NCI-H2029 (cell line): ENCODE results near the gene LTBP1.

Experiments used
- DNase-seq: peaks from one replicate; lab custom pipeline; 2025; lab: John Stamatoyannopoulos, UW

LTBP1 gene

GRCh38 chr2:32932825-32933755 is 13.7 kb upstream of the LTBP1 start:
- DNase-seq, result no peak

GRCh38 chr2:32933756-32934095 is 13.0 kb upstream of the LTBP1 start:
- no peak for DNase-seq

GRCh38 chr2:32937602-32938448 is 8.9 kb upstream of the LTBP1 start:
- no peak for DNase-seq

DNA sequence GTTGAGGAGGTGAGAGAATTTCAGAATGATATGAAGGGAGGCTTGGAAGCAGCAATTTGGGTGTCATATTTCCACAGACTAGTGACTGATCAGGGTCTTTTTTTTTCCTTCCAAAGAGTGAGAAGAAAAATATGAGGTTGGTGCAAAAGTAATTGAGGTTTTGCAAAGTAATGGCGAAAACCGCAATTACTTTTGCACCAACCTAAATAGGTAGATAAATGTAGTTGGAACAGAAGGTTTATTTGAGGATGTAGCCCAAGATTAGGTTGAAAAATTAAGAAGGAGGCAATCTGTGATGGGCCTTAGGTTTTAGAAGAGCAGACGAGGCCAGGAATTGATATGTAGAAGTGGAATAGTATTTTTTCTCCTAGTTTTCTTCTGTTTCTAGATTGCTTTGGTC is 7.8 kb upstream of the LTBP1 start:
- DNase-seq, result no peak

GRCh38 chr2:32940316-32940997 is 6.3 kb upstream of the LTBP1 start:
- no peak for DNase-seq

GRCh38 chr2:32941944-32942690 is 4.6 kb upstream of the LTBP1 start:
- DNase-seq, result no peak

DNA sequence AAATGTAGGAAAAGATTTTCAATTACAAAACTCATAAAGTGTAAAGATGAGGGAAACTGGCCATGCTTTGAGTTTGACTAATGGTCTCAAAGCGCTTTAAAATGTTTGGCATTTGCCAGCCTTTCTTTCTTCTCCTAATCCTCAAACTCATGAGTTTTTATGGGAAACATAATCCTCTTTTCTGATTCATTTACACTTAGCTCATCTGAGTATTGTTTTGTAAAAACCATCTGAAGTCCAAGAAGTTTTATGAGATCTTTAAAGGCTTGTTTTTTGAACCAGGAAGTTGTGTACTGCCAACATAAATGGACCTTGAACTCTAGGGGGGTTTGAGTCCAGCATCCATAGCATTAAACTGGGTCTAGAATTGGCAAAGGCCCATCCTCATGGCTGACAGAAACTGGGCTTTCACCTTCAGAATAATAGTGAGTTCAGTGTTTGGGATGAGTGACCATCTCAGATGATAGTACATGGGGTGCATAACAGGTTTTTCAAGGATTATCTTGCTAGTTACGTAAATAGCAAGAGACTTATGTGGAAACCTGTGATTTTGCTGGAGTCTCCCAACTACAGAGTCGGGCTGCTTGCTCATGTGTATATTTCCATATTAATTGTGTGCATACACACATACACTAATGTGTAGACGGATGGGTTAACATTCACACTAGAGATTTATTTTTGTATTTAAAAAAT is 3.8 kb upstream of the LTBP1 start:
- DNase-seq, result no peak

DNA sequence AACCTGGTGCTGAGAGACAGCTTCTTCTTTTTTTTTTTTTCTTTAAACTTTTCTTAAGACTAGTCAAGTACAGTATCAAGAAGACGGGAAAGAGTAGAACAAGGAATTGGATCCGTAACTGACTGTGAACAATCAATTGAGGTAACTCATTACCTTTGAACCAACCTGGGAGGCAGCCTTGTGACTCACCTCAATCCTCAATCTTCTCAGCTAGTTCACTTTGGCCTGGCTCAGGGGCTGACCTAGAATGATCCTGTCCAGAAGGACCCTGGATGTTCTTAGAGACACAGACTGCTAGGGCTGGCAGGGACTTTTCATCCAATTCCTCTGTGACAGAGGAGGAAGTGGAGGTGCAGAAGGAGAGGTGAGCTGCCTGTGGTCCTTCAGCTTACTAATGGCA is 1.5 kb upstream of the LTBP1 start:
- no peak for DNase-seq

- no peak for DNase-seq
Measured at GRCh38 chr2:32947076-32947483, 327 bp downstream of the LTBP1 start.

DNA sequence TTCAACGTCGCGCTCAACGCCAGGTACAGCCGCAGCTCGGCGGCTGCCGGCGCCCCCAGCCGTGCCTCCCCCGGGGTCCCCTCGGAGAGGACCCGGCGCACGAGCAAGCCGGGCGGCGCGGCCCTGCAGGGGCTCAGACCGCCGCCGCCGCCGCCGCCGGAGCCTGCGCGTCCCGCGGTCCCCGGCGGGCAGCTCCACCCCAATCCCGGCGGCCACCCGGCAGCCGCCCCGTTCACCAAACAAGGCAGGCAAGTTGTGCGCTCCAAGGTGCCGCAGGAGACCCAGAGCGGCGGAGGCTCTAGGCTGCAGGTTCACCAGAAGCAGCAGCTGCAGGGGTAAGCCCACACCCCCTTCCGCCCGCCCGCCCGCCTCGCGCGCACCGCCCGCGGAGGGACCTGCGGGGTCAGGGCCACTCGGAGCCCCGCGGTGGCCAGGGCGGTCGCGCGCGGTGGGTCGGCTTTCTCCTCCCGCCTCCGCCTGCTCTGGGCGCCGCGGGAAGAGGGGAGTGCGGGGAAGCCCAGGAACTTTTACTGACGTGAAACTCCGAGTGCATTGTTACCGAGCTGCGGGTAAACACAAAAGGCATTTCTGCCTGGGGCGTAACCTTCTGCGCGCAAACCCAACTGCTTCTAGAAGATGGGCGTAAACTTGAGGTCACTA is 861 bp downstream of the LTBP1 start:
- DNase-seq, result no peak

GRCh38 chr2:32948266-32948665 is 1.5 kb downstream of the LTBP1 start:
- no peak for DNase-seq

GRCh38 chr2:32949260-32949659 is 2.5 kb downstream of the LTBP1 start:
- no peak for DNase-seq

- DNase-seq, result no peak
Measured at GRCh38 chr2:32951672-32952071, 4.9 kb downstream of the LTBP1 start.

GRCh38 chr2:32952761-32953476 is 6.2 kb downstream of the LTBP1 start:
- no peak for DNase-seq

DNA sequence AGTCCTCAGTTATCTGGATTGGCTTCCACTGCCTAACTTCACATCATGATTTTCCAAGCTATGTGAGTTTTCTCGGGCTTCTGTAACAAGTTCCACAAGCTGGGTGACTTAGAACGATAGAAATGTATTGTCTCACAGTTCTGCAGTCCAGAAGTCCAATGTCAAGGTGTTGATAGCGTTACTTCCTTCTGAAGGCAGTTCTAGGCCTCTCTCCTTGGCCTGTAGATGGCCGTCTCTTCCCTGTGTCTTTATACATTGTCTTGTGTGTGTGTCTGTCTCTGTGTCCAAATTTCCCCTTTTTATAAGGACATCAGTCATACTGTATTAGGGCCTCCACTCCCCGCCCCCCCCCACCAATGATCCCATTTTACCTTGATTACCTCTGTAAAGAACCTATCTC is 7.5 kb downstream of the LTBP1 start:
- no peak for DNase-seq

GRCh38 chr2:32958821-32959220 is 12.1 kb downstream of the LTBP1 start:
- no peak for DNase-seq

- no peak for DNase-seq
Measured at GRCh38 chr2:32960238-32960637, 13.5 kb downstream of the LTBP1 start.

GRCh38 chr2:32960647-32961403 is 14.1 kb downstream of the LTBP1 start:
- DNase-seq, result no peak

DNA sequence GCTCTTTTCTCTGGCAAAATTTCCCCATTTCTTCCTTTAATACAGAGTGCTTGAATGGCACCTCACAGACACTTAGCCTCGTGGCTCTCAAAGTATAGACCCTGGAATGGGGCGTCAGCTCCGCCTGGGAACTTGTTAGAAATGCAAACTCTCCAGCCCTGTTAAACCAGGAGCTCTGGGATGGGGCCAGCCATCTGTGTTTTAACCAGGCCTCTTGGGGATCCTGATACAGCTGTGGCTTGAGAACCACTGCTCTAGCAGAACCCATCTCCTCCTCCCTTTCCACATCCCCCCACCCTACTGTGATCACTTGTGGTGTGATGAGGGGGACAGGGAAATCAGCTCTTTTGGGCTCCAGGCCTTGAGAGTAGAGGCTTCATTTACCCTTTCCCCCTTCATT is 15.9 kb downstream of the LTBP1 start:
- no peak for DNase-seq
